GM03348 (cell line): ENCODE results near the gene ARSG.
"Not testable (repeated sequence)": the region's sequence is repeated elsewhere in the genome, so short reads cannot be mapped to it uniquely, and the experiment has no call there.

Experiments
- DNase-seq: peaks from one replicate; pipeline ENCODE4 v3.0.0; 2012; ENCODE audit warnings: low spot score

Gene ARSG

GRCh38 chr17:68329331-68329730 lies 38.0 kb downstream of the ARSG start:
- DNase-seq, result no peak

DNA sequence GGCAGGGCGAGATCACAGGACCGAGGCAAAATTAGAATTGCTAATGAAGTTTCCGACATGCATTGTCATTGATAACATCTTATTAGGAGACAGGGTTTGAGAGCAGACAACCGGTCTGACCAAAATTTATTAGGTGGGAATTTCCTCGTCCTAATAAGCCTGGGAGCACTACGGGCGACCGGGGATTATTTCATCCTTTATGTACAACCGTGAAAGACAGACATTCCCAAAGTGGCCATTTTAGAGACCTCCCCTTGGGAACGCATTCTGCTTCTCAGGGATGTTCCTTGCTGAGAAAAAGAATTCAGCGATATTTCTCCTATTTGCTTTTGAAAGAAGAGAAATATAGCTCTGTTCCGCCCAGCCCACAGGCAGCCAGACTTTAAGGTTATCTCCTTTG lies 40.6 kb downstream of the ARSG start:
- DNase-seq, result not testable (repeated sequence)

DNA sequence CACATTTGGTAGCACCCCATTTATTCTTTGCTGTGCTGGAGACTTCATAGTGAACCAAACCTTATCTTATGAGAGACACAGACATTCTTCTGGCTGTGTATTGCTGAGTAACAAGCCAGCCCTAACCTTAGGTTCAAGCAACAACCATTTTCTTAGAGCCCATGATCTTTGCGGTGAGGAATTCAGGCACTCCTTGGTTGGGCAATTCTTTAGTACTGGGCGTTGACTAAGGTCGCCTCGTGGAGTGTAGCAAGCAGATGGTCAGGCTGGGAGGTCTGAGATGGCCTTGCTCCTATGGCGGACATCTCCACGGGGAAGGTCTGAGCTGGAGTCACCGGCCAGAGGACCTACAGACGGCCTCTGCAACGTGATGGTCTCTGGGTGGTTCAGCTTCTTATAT lies 43.1 kb downstream of the ARSG start:
- DNase-seq, result no peak

- no peak for DNase-seq
Measured at GRCh38 chr17:68341482-68341881, 50.2 kb downstream of the ARSG start.

- no peak for DNase-seq
Measured at GRCh38 chr17:68343976-68344375, 52.7 kb downstream of the ARSG start.

DNA sequence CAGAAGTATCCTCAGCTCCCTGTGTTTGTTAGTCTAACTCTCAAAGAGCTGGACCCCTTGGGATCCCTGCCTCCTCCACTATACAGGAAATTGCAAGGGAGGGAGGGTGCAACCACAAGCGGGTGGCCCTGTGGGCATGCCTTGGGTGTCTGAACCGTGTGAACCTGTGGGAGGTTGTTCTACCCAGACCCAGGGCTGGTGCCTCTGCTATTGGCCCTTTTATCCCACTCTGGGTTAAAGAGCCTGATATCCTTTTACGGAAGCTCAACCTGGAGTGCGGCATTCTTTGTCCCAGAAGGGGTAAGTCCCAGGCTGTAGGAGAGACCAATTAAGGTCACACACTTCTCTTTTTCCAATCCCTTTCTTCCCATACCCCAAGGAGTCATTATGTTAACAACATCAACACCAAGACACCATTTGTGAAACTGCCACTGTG lies 53.4 kb downstream of the ARSG start:
- no peak for DNase-seq

DNA sequence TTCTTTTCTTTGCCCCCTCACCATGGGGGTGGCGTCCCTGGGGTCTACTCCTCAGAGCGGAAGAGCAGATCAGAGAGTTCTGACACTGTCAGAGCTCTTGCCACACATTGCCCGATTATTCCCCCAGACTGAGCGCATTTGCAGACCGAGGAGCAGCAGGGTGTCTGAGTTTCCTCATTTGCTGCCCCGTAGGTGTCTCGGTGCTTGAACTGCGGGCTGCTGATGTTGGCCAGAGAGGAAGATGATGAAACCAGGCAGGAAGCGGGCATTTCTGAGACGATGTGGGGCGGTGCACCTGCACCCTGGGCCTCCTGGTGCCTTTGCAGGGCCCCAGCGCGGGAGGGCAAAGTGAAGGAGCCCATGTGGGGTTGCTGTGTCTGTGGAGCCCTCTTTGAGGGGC lies 55.2 kb downstream of the ARSG start:
- DNase-seq, result no peak

DNA sequence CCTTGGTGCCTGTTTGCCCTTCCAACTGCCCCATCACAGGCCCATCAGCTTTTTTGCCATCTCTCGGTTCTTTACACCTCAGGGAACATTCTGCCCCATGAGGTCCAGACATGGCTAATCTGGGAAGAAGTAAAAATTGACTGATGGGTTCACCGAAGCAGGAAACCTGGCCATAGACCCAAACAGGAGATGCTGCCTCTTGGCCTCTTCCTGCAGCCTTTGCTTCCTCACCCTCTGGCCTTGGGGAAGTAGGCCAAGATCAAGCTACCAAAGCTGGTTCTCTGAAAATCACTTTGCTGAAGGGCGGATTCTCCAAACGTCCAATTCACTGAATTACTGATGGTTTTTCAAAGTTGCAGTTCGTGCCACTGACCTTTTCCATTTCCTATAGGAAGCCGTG lies 56.1 kb downstream of the ARSG start:
- no peak for DNase-seq

DNA sequence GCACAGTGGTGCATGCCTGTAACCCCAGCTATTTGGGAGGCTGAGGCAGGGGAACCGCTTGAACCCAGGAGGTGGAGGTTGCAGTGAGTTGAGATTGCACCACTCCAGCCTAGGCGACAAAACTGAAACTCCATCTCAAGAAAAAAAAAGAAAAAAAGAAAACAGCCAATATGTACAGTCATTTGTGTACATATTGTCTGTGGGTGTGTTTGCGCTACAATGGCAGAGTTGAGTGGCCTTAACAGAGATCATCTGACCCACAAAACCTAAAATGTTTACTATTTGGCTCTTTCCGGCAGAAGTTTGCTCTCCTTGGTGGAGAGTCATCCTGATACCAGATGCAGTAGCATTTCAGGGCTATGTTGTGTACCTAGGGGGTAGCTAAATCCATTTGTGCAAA lies 57.9 kb downstream of the ARSG start:
- no peak for DNase-seq

DNA sequence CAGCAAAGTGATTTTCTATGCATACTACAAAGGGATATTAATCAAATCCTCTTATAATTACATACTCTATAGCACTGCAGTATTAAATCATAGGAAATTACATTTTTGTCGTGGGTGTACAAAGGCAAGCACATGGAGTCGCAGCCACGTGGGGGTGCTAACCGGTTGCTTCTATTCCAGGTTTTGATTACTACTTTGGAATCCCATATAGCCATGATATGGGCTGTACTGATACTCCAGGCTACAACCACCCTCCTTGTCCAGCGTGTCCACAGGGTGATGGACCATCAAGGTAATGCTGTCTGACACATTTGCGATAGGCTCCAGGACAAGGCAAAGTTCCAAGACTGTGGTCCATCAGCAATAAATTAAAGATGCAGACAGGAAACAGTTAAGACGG lies 60.1 kb downstream of the ARSG start:
- DNase-seq, result no peak

DNA sequence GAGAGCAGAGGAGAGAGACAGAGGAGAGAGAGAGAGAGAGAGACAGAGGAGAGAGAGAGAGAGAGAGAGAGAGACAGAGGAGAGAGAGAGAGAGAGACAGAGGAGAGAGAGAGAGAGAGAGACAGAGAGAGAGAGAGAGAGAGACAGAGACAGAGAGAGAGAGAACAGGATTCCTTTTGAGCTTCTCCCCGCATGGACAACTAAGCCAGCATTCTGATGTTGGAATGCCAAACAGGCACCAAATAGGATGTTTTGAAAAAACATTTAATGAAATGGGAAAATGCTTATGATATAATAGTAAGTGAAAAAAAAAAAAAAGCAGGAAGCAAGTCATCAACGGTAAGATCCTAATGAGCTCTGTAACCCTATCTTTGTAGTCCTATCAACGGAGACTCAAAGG lies 60.7 kb downstream of the ARSG start:
- no peak for DNase-seq

DNA sequence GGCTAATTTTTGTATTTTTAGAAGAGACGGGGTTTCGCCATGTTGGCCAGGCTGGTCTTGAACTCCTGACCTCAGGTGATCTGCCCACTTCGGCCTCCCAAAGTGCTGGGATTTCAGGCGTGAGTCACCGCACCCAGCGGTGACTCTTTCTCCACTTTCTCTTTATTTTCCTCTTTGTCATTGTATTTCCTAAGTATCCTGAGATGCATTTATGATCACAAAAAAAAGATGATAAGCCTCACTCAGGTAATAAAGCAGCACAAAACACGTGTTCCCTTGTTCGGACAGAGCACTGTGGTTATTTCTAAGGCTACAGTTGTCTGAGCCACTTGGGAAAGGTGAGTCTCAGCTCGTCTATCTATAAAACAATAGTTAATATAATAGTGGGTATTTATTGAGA lies 61.4 kb downstream of the ARSG start:
- DNase-seq, result not testable (repeated sequence)

DNA sequence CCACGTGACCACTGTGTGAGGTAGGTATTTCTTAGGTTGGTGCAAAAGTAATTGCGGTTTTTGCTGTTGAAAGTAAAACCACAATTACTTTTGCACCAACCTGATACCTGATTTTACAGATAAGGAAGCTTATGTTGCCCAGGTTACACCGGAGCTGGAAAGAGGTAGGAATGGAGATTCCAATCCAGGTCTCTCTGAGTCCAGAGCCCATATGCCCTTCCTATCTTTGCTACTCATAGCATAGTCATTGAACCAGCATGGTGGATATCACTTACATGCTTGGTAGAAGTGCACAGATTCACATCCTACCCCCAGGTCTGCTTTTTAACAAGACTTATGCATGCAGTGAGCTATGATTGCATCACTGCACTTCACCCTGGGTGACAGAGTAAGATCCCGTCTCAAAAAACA lies 61.8 kb downstream of the ARSG start:
- no peak for DNase-seq

GRCh38 chr17:68354311-68354710 lies 63.0 kb downstream of the ARSG start:
- DNase-seq, result peak; percentile 82

DNA sequence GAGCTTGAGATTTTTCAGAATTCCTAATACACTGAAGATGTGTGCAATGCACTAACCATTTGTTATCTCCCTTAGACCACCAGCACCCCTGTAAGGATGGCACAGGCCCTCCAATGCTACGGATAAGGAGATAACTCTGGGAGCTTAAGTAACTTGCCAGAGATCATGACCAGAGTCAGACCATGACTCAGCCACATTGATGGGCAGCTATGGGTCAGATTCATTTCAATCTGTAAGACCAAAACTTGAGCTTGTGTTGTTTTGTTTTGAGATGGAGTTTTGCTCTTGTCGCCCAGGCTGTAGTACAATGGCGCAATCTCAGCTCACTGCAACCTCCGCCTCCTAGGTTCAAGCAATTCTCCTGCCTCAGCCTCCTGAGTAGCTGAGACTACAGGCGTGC lies 63.8 kb downstream of the ARSG start:
- DNase-seq, result peak; percentile 40

DNA sequence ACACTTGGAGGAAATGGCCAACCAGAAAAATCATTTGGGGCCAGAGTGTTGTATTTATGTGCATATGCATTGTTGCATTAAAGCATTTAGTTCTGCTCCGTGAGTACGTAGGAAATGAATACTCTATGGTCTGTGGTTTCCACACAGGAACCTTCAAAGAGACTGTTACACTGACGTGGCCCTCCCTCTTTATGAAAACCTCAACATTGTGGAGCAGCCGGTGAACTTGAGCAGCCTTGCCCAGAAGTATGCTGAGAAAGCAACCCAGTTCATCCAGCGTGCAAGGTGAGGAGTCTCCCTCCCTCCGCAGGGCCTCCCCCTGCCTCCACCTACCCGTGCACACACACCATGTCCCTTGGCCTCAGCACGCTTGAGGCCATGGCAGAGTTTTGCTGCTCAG lies 65.2 kb downstream of the ARSG start:
- no peak for DNase-seq

DNA sequence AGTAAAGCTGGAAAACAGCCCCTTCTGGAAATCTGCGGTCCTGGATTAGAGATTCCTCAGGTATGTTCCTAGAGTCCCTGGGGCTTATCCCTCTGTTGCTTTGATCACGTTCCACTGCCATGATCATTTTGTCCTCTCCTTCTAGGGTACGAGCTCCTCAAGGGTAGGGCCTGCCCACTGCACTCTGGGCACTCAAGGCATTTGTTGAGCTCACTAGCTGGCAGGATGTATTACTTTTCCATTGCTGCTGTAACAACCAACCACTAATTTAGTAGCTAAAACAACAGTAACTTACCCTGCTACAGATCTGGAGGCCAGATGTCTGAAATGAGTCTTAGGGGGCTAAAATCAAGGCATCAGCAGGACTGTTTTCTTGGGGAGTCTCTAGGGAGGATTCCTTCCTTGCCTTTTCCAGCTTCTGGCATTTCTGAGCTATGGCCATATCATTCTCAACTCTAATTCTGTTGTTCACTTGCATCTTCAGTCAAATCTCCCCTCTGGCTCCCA lies 65.7 kb downstream of the ARSG start:
- DNase-seq, result no peak

GRCh38 chr17:68357886-68358285 lies 66.6 kb downstream of the ARSG start:
- no peak for DNase-seq

DNA sequence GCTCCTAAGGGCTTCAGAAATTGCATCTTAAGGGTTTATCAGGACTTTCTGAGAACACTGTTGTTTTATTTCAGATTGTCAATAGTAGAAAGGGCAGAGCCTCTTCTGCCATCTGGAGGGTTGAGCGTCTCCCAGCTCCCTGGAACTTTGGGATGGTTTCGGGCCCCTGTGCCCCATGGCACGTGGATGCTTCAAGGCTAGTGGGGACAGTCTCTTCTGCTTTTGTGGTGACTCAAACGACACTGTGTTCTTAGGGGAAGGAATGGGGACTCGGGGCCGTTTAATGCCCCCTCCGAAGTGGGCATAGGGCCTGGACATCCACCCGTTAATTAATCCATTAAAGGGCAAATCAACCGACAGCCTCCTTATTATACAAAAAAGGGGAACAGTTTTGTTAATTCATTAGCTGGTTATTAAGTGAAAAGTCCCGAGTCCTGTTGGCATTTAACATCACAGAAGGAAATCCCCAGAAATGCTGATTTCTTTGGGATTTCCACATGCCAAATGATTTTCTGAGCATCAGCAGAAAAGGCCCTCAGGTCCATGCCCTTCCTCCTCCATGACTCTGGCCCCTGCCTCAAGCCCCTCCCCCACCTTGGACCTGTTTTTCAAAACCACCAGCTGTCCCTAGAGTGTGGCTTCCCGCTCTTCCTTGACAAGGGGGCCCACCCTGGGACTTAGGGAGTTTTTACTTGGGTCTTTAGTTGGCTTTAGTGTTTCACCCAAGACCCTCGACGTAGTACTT lies 68.7 kb downstream of the ARSG start:
- no peak for DNase-seq

- DNase-seq, result no peak
Measured at GRCh38 chr17:68365469-68365868, 74.2 kb downstream of the ARSG start.

DNA sequence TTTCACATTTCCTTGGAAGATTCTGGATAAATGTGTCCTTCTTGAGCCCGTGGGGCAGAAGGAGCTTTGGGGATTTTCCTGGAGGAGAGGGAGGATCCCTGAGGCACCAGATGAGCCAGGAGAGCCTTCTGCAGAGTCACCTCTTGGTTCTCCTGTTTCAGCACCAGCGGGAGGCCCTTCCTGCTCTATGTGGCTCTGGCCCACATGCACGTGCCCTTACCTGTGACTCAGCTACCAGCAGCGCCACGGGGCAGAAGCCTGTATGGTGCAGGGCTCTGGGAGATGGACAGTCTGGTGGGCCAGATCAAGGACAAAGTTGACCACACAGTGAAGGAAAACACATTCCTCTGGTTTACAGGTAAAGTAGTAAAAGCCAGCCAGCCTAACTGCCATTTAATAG lies 77.1 kb downstream of the ARSG start:
- no peak for DNase-seq

GRCh38 chr17:68375566-68375965 lies 84.3 kb downstream of the ARSG start:
- no peak for DNase-seq

GRCh38 chr17:68376178-68376577 lies 84.9 kb downstream of the ARSG start:
- DNase-seq, result not testable (repeated sequence)

DNA sequence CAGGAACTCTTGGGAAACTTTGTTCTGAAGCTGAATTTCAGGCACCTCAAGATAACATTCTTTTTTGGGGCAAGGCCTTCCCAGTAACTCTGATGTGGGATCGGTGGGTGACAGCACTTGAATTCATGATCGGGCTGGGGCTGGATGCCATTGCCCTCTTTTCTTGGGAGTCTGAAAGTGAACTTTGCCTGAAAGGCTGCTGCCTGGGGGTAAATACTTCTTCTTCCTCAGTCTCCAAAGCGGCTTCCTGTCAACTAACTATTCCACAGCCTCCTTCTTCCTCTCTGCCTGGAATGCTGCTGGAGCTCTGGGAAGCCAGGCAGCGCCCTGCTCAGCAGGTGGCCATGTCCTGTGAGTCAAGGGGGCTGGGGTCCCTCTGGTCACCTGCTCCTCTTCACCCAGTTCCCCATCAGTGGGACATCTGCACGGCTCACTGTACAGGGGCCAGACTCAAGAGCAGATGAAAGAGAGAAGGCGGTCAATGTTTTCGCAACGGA lies 86.5 kb downstream of the ARSG start:
- no peak for DNase-seq
